Neural crest cell (in vitro differentiated cells): Measurements from ENCODE around the gene HSPA1B. TPM values are rescaled to one million over a fixed set of nuclear protein-coding genes. Genes with fewer than 3 reads are reported as not detected.

ENCODE experiments used
- DNase-seq: peaks from one replicate; pipeline ENCODE4 v3.0.0; 2021; ENCODE audit warnings: low read depth, mixed read lengths, low spot score
- H3K27ac Mint-ChIP-seq: one replicate; pipeline ENCODE4 v1.8.0; 2021; ENCODE audit warnings: mild to moderate bottlenecking, mixed read lengths; ENCODE audit not compliant: unreplicated experiment
- H3K27me3 Mint-ChIP-seq: 2 replicates; pipeline ENCODE4 v1.8.0; 2021; ENCODE audit warnings: low read depth, mild to moderate bottlenecking, mixed read lengths
- H3K36me3 Mint-ChIP-seq: 2 replicates; pipeline ENCODE4 v1.8.0; 2021; ENCODE audit warnings: low read depth, mild to moderate bottlenecking, mixed read lengths
- H3K4me1 Mint-ChIP-seq: 2 replicates; pipeline ENCODE4 v1.8.0; 2021; ENCODE audit warnings: mixed read lengths
- H3K4me3 Mint-ChIP-seq: one replicate; pipeline ENCODE4 v1.8.0; 2021; ENCODE audit warnings: mild to moderate bottlenecking, mixed read lengths
- H3K9me3 Mint-ChIP-seq: 2 replicates; pipeline ENCODE4 v1.8.0; 2021; ENCODE audit warnings: mixed read lengths
- long read RNA-seq: library from polyadenylated mRNA; unstranded; transcript quantifications from one replicate; pipeline ENCODE4 v2.0.0, GENCODE V29; 2020
- total RNA-seq: library from RNA; stranded (reverse); gene quantifications from 2 replicates; pipeline ENCODE4 v1.2.1, GENCODE V29; 2021
- TF ChIP-seq, protein P1 (sequence below): fragments of 200-600 bp; sonication (generic); conservative IDR thresholded peaks from 2 replicates; pipeline ENCODE4 v1.5.0; 2021; ENCODE audit warnings: antibody characterized with exemption, mild to moderate bottlenecking

Gene HSPA1B
- total RNA-seq = 78.5 and 82.5 TPM in 2 replicates
- long read RNA-seq, transcript HSPA1B-201 (1 exons, 2,521 nt) = major isoform, 10 of 11 reads
- long read RNA-seq, partial matches to known transcripts = 0 of 11 reads
- long read RNA-seq, other reads (novel, unspliced or antisense) = 1 of 11 reads

GRCh38 chr6:31827286-31828079 is at the start of gene HSPA1B:
TSS of gene HSPA1B (plus strand) at chr6:31827738. CDS start at chr6:31827951, 213 bp downstream.
- H3K9me3 Mint-ChIP-seq = no peaks in the 10 kb centered on the region
- H3K36me3 Mint-ChIP-seq = peaks cover 2% of the 10 kb centered on the region
- peaks cover 10% of the 10 kb centered on the region for H3K27me3 Mint-ChIP-seq
- peak within 1 kb of the TSS; percentile 86 for H3K4me3 Mint-ChIP-seq
- TF ChIP-seq, protein P1, sequence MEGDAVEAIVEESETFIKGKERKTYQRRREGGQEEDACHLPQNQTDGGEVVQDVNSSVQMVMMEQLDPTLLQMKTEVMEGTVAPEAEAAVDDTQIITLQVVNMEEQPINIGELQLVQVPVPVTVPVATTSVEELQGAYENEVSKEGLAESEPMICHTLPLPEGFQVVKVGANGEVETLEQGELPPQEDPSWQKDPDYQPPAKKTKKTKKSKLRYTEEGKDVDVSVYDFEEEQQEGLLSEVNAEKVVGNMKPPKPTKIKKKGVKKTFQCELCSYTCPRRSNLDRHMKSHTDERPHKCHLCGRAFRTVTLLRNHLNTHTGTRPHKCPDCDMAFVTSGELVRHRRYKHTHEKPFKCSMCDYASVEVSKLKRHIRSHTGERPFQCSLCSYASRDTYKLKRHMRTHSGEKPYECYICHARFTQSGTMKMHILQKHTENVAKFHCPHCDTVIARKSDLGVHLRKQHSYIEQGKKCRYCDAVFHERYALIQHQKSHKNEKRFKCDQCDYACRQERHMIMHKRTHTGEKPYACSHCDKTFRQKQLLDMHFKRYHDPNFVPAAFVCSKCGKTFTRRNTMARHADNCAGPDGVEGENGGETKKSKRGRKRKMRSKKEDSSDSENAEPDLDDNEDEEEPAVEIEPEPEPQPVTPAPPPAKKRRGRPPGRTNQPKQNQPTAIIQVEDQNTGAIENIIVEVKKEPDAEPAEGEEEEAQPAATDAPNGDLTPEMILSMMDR = no peak
- H3K4me1 Mint-ChIP-seq = peaks cover 47% of the 10 kb centered on the region
- H3K27ac Mint-ChIP-seq = peak within 1 kb of the TSS; percentile 70
- DNase-seq = peak; percentile 93

GRCh38 chr6:31778193-31778592 is 49.3 kb upstream of the HSPA1B start:
- Mint-ChIP-seq H3K4me3 (no peak overlapping the region), H3K27ac (no peak overlapping the region), H3K4me1 (no peaks in the 10 kb centered on the region), H3K9me3 (no peaks in the 10 kb centered on the region), H3K27me3 (no peaks in the 10 kb centered on the region), H3K36me3 (no peaks in the 10 kb centered on the region)
- DNase-seq = no peak
- TF ChIP-seq, protein P1 = no peak

DNA sequence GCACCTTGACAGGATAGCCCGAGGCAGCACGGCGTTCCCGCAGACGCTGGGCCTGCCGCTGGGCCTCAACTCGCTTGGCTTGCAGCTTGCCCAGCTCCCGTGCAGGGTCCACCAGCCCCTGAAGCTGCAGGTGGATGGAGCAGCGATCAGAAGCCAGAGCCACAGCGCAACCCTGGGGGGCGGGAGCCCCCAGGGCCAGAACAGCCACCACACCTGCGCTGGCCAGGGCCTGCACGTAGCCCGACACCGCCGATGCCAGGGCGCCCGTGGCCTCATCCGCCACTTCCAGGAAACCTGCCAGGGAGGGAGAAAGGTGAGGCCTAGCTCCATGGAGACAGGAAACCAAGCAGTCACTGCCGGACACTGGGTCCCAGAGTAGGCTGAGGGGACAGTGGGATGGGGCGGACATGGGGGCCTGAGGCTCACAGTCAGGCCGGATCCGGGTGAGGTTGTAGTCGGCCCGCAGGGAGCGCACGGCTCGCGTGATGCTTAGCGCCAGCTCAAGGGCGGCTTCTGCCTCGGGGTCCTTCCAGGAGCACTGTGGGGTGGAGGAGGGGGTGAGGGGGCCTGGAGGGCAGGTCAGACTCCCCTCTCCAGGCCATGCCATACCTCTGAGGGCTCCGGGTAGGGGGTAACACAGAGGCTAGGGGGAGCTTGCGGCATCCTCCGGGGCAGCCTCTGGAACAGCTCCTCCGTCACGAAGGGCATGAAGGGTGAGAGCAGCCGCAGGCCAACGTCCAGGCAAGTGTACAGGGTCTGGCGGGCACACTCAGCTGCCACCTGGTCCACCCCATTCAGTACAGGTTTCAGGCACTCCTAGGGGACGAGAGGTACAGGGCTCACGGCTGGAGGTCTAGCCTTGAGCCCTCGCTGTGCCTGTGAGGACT is 48.3 kb upstream of the HSPA1B start:
- no peak for DNase-seq
- Mint-ChIP-seq H3K27me3 (no peaks in the 10 kb centered on the region), H3K4me1 (no peaks in the 10 kb centered on the region), H3K36me3 (peaks cover 2% of the 10 kb centered on the region), H3K4me3 (no peak overlapping the region), H3K9me3 (no peaks in the 10 kb centered on the region), H3K27ac (no peak overlapping the region)
- TF ChIP-seq, protein P1 = no peak

DNA sequence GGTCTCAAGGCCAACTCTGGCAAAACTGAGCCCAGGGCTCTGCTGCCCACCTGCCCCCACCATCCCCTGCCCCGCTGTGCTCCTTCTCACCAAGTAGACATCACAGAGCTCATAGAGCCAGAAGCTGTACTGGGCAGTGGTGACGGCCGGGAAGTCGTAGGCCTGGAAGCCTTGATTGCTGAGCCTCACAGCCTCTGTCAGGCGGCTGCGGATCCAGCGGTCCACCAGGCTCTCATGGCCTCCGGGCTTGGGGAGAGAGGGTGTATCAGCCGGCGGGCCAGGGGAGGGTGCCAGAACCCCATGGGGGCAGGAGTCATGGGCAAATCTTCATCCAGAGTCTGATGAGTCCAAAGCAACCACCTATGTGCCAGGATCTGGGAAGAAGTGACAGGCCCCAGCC is 47.6 kb upstream of the HSPA1B start:
- no peak for DNase-seq
- no peaks in the 10 kb centered on the region for H3K4me1 Mint-ChIP-seq
- H3K27ac Mint-ChIP-seq = no peak overlapping the region
- no peaks in the 10 kb centered on the region for H3K27me3 Mint-ChIP-seq
- TF ChIP-seq, protein P1 = no peak
- no peak overlapping the region for H3K4me3 Mint-ChIP-seq
- H3K9me3 Mint-ChIP-seq = no peaks in the 10 kb centered on the region
- H3K36me3 Mint-ChIP-seq = peaks cover 8% of the 10 kb centered on the region

GRCh38 chr6:31780507-31781243 is 46.9 kb upstream of the HSPA1B start:
- TF ChIP-seq, protein P1 = no peak
- no peak overlapping the region for H3K4me3 Mint-ChIP-seq
- peak overlapping the region; percentile 19 for H3K27ac Mint-ChIP-seq
- DNase-seq = no peak
- no peaks in the 10 kb centered on the region for H3K27me3 Mint-ChIP-seq
- H3K9me3 Mint-ChIP-seq = no peaks in the 10 kb centered on the region
- no peaks in the 10 kb centered on the region for H3K4me1 Mint-ChIP-seq
- peaks cover 8% of the 10 kb centered on the region for H3K36me3 Mint-ChIP-seq
